Spleen (tissue), 11 donors: ENCODE data around the gene PGAP2. TPM values are rescaled to one million over a fixed set of nuclear protein-coding genes. Genes with fewer than 3 reads are reported as not detected.
A peak's percentile ranks its signal among the peaks of the same experiment; 100 is the strongest.

Source experiments
- DNase-seq: peaks from one replicate; pipeline ENCODE4 v3.0.0-alpha.2; 2020
- H3K27ac ChIP-seq, 8 donors: fragments of 200-600 bp; sonication (generic) in 7 of 8; 1 replicate in 4 of 8; 2 replicates in 4 of 8; pipeline versions ENCODE4 v1.5.0 to v1.8.0; 2016 to 2021; ENCODE audit warnings: inconsistent platforms in 4 of 8, mild to moderate bottlenecking in 4 of 8, moderate library complexity in 1 of 8
- H3K27me3 ChIP-seq, 7 donors: fragments of 200-600 bp; sonication (generic) in 6 of 7; replicated peaks in 1 of 7; 1 replicate in 4 of 7; 2 replicates in 3 of 7; pipeline versions ENCODE4 v1.5.0 to v1.8.0; 2016 to 2021; ENCODE audit warnings: inconsistent platforms in 3 of 7, mild to moderate bottlenecking in 1 of 7
- H3K36me3 ChIP-seq, 6 donors: fragments of 200-600 bp; sonication (generic) in 5 of 6; 1 replicate in 4 of 6; 2 replicates in 2 of 6; pipeline versions ENCODE4 v1.5.0 to v1.8.0; 2016 to 2021; ENCODE audit warnings: inconsistent platforms in 2 of 6
- H3K4me1 ChIP-seq, 6 donors: fragments of 200-600 bp; sonication (generic) in 5 of 6; 1 replicate in 3 of 6; 2 replicates in 3 of 6; pipeline versions ENCODE4 v1.5.0 to v1.8.0; 2016 to 2021; ENCODE audit warnings: inconsistent platforms in 3 of 6
- H3K4me3 ChIP-seq, 8 donors: fragments of 200-600 bp; sonication (generic) in 7 of 8; 1 replicate in 4 of 8; 2 replicates in 4 of 8; pipeline versions ENCODE4 v1.5.0 to v1.8.0; 2016 to 2021; ENCODE audit warnings: inconsistent platforms in 4 of 8, mild to moderate bottlenecking in 4 of 8, moderate library complexity in 2 of 8
- H3K9me3 ChIP-seq, 8 donors: fragments of 200-600 bp; sonication (generic) in 7 of 8; 1 replicate in 4 of 8; 2 replicates in 4 of 8; pipeline versions ENCODE4 v1.5.0 to v1.8.0; 2016 to 2021; ENCODE audit warnings: inconsistent platforms in 4 of 8
- POLR2A ChIP-seq, 3 donors: fragments of 450-650 bp; IDR thresholded peaks; one replicate each; pipeline ENCODE4 v1.5.1; 2017; ENCODE audit warnings: antibody characterized with exemption in 3 of 3, mild to moderate bottlenecking in 1 of 3
- POLR2AphosphoS5 ChIP-seq, 3 donors: sonication (generic); formaldehyde crosslinking; IDR thresholded peaks; one replicate each; pipeline ENCODE4 v1.5.1; 2017; ENCODE audit warnings: antibody characterized with exemption in 3 of 3
- WGBS, 5 donors: extraction: QIAGEN DNeasy Blood & Tissue Kit in 3 of 5; methylation state at CpG; one replicate each; pipeline versions ENCODE4 v1.1.5 to v1.1.7; 2013 to 2018; 5-methylcytosine and 5-hydroxymethylcytosine counted together
- intact Hi-C: fragments of 100-400 bp; cut with DNase I; formaldehyde crosslinking; loops from one replicate; pipeline ENCODE4 v1.15.0; 2023; ENCODE audit warnings: low total_unique reads
- polyA plus RNA-seq, 3 donors: library from polyadenylated mRNA; stranded (reverse); fragments of 200-250 nt; gene quantifications; one replicate each; pipeline ENCODE4 v1.2.1, GENCODE V29; 2013
- total RNA-seq, 7 donors: library from RNA; depleted of rRNA in 3 of 7; stranded (reverse); fragments of >200 nt in 3 of 7; fragmentation: NEBNext Ultra II Directional in 4 of 7; extraction: Animal tissue kit (Norgen Biotek cat#: 25700) in 4 of 7; gene quantifications; one replicate each; pipeline versions ENCODE4 v1.1.0 to v1.2.1, GENCODE V29; 2016 to 2021
- TF ChIP-seq, protein P1 (sequence below), 11 experiments: fragments of 200-600 bp in 7 of 11; fragments of 450-650 bp in 4 of 11; sonication (generic) in 4 of 11; IDR thresholded peaks in 8 of 11; conservative IDR thresholded peaks in 3 of 11; 1 replicate in 7 of 11; 2 replicates in 4 of 11; pipeline versions ENCODE4 v1.4.0 to v1.8.0; 2016 to 2021; ENCODE audit warnings: antibody characterized with exemption in 11 of 11, inconsistent platforms in 4 of 11, mild to moderate bottlenecking in 1 of 11
- donor health status: healthy with polysubstance abuse.
- donor health status: DM: no; HTN: no; CAD: no; lungs with moderate emphysema.
- donor health status: DM: no; HTN: no; CAD: no.
- donor health status: Bipolar disorder and iron deficiency.
- donor health status: healthy.
- donor health status: DM: no; HTN: no; CAD: no.
- donor health status: DM: yes; HTN: yes; CAD: no.

PGAP2 gene
- total and polyA plus RNA-seq, 10 donors = 10.7 to 22.2 (median 15.0) TPM

DNA sequence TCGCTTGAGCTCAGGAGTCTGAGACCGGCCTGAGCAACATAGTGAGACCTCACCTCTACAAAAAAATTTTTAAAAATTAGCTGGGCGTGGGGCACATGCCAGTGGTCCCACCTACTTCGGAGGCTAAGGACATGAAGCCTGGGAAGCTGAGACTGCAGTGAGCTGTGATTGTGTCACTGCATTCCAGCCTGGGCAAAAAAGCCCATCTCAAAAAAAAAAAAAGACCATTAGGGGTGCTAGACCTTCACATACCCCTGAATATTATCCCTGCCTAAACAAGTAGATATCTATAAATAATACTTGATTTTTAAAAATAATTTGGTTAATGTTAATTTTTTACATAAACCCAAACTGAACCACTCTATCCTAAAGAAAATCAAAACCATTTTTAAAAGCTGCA, 35.2 kb upstream of the PGAP2 start:
- intact Hi-C loops = loop anchor here (10.0 kb wide), 1 partner anchor 58 kb away; no protein-coding TSS in a partner anchor
- TF ChIP-seq, protein P1, sequence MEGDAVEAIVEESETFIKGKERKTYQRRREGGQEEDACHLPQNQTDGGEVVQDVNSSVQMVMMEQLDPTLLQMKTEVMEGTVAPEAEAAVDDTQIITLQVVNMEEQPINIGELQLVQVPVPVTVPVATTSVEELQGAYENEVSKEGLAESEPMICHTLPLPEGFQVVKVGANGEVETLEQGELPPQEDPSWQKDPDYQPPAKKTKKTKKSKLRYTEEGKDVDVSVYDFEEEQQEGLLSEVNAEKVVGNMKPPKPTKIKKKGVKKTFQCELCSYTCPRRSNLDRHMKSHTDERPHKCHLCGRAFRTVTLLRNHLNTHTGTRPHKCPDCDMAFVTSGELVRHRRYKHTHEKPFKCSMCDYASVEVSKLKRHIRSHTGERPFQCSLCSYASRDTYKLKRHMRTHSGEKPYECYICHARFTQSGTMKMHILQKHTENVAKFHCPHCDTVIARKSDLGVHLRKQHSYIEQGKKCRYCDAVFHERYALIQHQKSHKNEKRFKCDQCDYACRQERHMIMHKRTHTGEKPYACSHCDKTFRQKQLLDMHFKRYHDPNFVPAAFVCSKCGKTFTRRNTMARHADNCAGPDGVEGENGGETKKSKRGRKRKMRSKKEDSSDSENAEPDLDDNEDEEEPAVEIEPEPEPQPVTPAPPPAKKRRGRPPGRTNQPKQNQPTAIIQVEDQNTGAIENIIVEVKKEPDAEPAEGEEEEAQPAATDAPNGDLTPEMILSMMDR (IDR thresholded peaks at IDR 0.05 in 8 of 11, conservative IDR thresholded peaks at IDR 0.05 in 3 of 11) = no peak
- TF ChIP-seq POLR2AphosphoS5 (IDR thresholded peaks at IDR 0.05) = no peak
- no peak for TF ChIP-seq POLR2A (IDR thresholded peaks at IDR 0.05)
- no peaks in the 10 kb centered on the region for H3K4me1 ChIP-seq
- H3K36me3 ChIP-seq = peaks cover 9 to 100% (median 97%) of the 10 kb centered on the region in 6 donors
- no peak for DNase-seq
- H3K4me3 ChIP-seq = no peak overlapping the region
- H3K27me3 ChIP-seq = no peaks in the 10 kb centered on the region
- H3K27ac ChIP-seq = no peak overlapping the region
- 94 to 97% (median 96%) methylated on average over 4 of the region's 4 CpGs for WGBS, 5 donors
- H3K9me3 ChIP-seq = no peaks in the 10 kb centered on the region

DNA sequence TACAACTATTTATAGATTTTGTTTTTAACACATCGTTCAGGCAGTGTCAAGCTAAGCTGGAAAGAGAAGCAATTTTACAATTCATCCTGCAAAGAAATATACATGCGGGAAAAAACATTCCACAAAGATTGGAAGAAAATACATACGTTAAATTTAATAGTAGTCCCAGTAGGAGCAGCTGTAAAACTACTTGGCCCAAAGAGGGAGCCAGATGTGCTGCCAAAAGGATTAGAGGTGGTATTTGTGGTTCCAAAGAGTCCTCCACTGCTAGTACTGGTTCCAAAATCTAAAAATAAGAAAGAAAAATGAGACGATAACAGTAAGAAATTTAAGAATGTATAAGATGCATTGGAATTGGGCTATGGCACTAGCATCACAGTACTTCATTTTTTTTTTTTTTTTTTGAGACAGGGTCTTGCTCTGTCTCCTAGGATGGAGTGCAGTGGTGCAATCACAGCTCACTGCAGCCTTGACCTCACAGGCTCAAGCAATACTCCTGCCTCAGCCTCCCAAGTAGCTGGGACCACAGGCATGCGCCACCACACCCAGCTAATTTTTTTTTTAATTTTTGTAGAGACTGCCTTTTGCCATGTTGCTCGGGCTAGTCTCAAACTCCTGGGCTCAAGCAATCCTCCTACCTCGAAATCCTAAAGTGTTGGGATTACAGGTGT, 32.5 kb upstream of the PGAP2 start:
- Histone ChIP-seq H3K36me3 (peaks cover 14 to 100% (median 92%) of the 10 kb centered on the region in 6 donors), H3K27ac (no peak overlapping the region), H3K9me3 (no peaks in the 10 kb centered on the region), H3K27me3 (no peaks in the 10 kb centered on the region), H3K4me1 (peaks cover 0 to 5% (median 2%) of the 10 kb centered on the region in 6 donors), H3K4me3 (no peak overlapping the region)
- TF ChIP-seq, protein P1 (IDR thresholded peaks at IDR 0.05 in 8 of 11, conservative IDR thresholded peaks at IDR 0.05 in 3 of 11) = no peak
- TF ChIP-seq POLR2A (IDR thresholded peaks at IDR 0.05) = no peak
- TF ChIP-seq POLR2AphosphoS5 (IDR thresholded peaks at IDR 0.05) = no peak
- DNase-seq = no peak
- intact Hi-C loops = loop anchor here (10.0 kb wide), 1 partner anchor 61 kb away; no protein-coding TSS in a partner anchor
- 77 to 91% (median 86%) methylated on average over 7 of the region's 7 CpGs for WGBS, 5 donors

DNA sequence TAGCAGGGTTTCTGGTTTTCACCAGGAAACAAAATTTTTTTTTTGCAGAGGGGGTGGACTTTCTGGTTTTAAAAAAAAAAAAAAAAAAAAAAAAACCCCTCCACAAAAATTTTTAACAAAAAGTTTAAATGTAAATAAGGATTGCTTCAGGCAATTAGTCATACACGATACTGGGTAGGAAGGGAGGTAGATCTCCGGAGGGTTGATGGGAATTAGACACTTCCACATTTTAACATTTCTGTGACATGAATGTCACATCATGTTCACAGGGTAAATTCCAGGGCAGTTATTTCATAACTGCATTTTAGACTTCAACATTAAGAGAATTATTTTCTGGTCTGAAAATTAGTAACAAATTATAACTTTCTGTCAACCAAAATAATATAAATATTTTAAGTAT, 26.9 kb upstream of the PGAP2 start:
- Histone ChIP-seq H3K36me3 (peaks cover 4 to 65% (median 39%) of the 10 kb centered on the region in 6 donors), H3K27ac (peak overlapping the region in 6 of 8 donors; percentile 7 to 93 (median 32)), H3K4me1 (peaks cover 19 to 60% (median 44%) of the 10 kb centered on the region in 6 donors), H3K9me3 (no peaks in the 10 kb centered on the region), H3K27me3 (no peaks in the 10 kb centered on the region), H3K4me3 (no peak overlapping the region)
- intact Hi-C loops = no loop called here
- 19 to 29% (median 26%) methylated on average over 2 of the region's 2 CpGs for WGBS, 5 donors
- DNase-seq = no peak
- no peak for TF ChIP-seq POLR2AphosphoS5 (IDR thresholded peaks at IDR 0.05)
- TF ChIP-seq, protein P1 (IDR thresholded peaks at IDR 0.05 in 8 of 11, conservative IDR thresholded peaks at IDR 0.05 in 3 of 11) = no peak
- no peak for TF ChIP-seq POLR2A (IDR thresholded peaks at IDR 0.05)

DNA sequence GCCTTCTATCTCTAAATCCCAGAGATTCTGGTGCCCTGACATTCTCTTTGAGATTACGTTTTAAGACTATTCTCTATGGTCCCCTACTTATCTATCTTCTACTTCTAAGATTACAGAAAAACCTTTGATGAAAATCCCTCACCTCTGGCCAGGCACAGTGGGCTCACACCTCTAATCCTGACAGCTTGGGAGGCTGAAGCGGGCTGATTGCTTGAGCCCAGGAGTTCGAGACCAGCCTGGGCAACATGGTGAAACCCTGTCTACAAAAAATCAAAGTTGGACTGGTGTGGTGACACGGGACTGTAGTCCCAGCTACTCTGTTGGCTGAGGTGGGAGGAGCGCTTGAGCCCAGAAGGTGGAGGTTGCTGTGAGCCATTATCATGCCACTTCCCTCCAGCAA, 25.4 kb upstream of the PGAP2 start:
- WGBS, 5 donors = 85 to 93% (median 91%) methylated on average over 5 of the region's 5 CpGs
- Histone ChIP-seq H3K4me3 (no peak overlapping the region), H3K36me3 (peaks cover 4 to 56% (median 25%) of the 10 kb centered on the region in 6 donors)

More for the DNA sequence above, 25.4 kb upstream of the PGAP2 start:
- H3K9me3 ChIP-seq = no peaks in the 10 kb centered on the region
- H3K4me1 ChIP-seq = peaks cover 33 to 75% (median 57%) of the 10 kb centered on the region in 6 donors
- DNase-seq = no peak
- no peak for TF ChIP-seq POLR2A (IDR thresholded peaks at IDR 0.05)
- TF ChIP-seq POLR2AphosphoS5 (IDR thresholded peaks at IDR 0.05) = no peak
- TF ChIP-seq, protein P1 (IDR thresholded peaks at IDR 0.05 in 8 of 11, conservative IDR thresholded peaks at IDR 0.05 in 3 of 11) = no peak
- intact Hi-C loops = no loop called here
- H3K27me3 ChIP-seq = no peaks in the 10 kb centered on the region
- peak overlapping the region in 3 of 8 donors; percentile 44 to 93 (median 88) for H3K27ac ChIP-seq
